Muscle layer of duodenum (tissue), 2 donors: ENCODE measurements around the gene TTR.

Experiments used
- H3K27ac ChIP-seq: one replicate; pipeline ENCODE4 v1.7.0; 2013; ENCODE audit warnings: mild to moderate bottlenecking, low read length
- H3K27me3 ChIP-seq: one replicate; pipeline ENCODE4 v1.7.0; 2013; ENCODE audit warnings: low read depth, mild to moderate bottlenecking, control low read depth, low read length
- H3K36me3 ChIP-seq, 2 donors: one replicate each; pipeline ENCODE4 v1.7.0; 2013; ENCODE audit warnings: low read length in 2 of 2, control low read depth in 1 of 2, mild to moderate bottlenecking in 1 of 2; ENCODE audit not compliant: insufficient read depth in 2 of 2, control insufficient read depth in 1 of 2
- H3K4me1 ChIP-seq, 2 donors: one replicate each; pipeline ENCODE4 v1.7.0; 2013; ENCODE audit warnings: low read length in 2 of 2, mild to moderate bottlenecking in 2 of 2, control low read depth in 1 of 2, moderate library complexity in 1 of 2; ENCODE audit not compliant: insufficient read depth in 2 of 2, control insufficient read depth in 1 of 2
- H3K4me3 ChIP-seq, 2 donors: one replicate each; pipeline ENCODE4 v1.7.0; 2013; ENCODE audit warnings: low read length in 2 of 2, low read depth in 1 of 2, mild to moderate bottlenecking in 1 of 2
- H3K9me3 ChIP-seq, 2 donors: one replicate each; pipeline ENCODE4 v1.7.0; 2013; ENCODE audit warnings: low read length in 2 of 2, control low read depth in 1 of 2, mild to moderate bottlenecking in 1 of 2; ENCODE audit not compliant: control insufficient read depth in 1 of 2
- donor health status: healthy.

Gene TTR

DNA sequence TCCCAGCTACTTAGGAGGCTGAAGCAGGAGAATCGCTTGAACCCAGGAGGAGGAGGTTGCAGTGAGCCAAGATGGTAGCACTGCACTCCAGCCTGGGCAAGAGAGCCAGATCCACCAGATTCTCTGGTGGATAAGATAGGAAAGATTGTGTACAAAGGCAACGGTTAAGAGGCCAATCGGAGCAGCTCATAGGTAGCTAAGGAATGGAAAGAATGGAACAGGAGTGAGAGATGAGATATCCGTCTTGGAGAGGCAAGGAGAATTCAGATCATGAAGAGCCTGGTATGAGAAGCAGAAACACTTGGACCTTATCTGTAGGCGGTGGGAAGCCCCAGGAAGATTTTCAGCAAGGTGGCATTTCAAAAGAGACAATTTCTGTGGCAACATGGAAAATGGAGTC, 27.1 kb downstream of the TTR start:
- H3K4me1 ChIP-seq = no peaks in the 10 kb centered on the region

DNA sequence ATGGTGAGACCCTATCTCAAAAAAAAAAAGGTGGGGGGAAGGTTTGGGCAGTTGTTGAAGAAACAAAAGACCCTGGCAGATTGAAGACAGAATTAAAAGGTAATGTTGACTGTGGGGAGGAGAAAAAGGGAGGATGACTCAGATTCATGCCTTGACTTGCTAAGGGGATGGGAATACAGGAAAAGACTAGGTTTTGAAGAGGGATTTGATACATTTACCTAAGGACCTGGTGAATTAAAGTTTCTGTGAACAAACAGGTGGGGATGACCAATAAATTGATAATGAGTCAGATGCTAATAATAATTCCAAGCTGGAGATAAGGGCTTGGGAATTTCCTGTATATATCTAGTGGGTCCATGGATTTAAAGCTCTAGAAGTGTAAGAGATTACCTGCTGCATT, 27.6 kb downstream of the TTR start:
- H3K27me3 ChIP-seq = no peaks in the 10 kb centered on the region
- H3K36me3 ChIP-seq = no peaks in the 10 kb centered on the region
- no peaks in the 10 kb centered on the region for H3K9me3 ChIP-seq
- no peak overlapping the region for H3K27ac ChIP-seq
- H3K4me1 ChIP-seq = no peaks in the 10 kb centered on the region
- no peak overlapping the region for H3K4me3 ChIP-seq

More for the DNA sequence above, 27.1 kb downstream of the TTR start:
- Histone ChIP-seq H3K4me3 (no peak overlapping the region), H3K27ac (no peak overlapping the region), H3K9me3 (no peaks in the 10 kb centered on the region), H3K27me3 (no peaks in the 10 kb centered on the region), H3K36me3 (no peaks in the 10 kb centered on the region)

DNA sequence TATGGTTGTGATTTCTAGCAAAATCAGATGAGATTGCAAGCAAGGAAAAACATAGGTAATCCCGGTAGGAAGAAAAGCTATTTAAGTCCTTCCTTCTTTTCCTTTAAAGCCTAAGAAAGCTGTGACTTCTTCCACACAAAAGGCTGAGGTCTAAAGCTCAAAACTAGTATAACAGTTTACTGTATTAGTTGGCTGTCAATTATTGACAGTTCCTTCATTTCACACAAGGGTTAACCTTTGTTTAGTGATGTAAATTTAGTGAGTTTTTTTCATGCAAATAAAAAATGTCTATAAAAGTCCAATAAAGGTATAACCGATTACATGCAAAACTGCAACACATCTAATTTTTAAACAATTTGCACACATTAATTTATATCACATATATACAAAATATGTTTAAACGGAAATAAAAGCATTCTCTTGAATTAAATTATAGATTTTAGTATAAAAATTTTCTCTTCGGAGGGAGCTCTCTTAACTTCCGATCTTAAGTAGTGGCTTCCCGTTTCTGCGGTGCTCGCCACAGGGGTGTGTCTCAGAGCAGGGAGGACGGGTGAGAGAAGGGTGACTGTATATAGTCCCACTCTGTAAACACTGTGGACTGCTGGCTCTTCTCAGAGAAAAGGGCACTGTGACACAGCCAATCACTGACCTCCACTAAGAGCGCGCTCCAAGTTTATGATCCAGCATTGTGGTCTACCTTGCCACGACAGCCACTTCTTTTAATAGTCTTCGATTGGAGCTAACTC, 33.4 kb downstream of the TTR start:
- no peaks in the 10 kb centered on the region for H3K9me3 ChIP-seq
- no peaks in the 10 kb centered on the region for H3K27me3 ChIP-seq
- no peak overlapping the region for H3K4me3 ChIP-seq
- no peak overlapping the region for H3K27ac ChIP-seq
- no peaks in the 10 kb centered on the region for H3K36me3 ChIP-seq
- no peaks in the 10 kb centered on the region for H3K4me1 ChIP-seq

DNA sequence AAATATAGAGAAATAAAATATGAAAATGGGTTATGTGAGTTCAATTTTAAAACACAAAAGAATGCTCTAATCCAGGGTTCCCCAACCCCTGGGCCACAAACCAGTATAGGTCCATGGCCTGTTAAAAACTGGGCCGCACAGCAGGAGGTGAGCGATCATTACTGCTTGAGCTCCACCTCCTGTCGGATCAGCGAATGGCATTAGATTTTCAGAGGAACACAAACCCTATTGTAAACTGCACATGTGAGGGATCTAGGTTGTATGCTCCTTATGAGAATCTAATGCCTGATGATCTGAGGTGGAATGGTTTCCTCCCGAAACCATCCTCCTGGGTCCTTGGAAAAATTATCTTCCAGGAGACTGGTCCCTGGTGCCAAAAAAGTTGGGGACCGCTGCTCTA, 34.7 kb downstream of the TTR start:
- Histone ChIP-seq H3K36me3 (peaks cover 0 to 8% of the 10 kb centered on the region in 2 donors), H3K27ac (no peak overlapping the region), H3K9me3 (no peaks in the 10 kb centered on the region)

DNA sequence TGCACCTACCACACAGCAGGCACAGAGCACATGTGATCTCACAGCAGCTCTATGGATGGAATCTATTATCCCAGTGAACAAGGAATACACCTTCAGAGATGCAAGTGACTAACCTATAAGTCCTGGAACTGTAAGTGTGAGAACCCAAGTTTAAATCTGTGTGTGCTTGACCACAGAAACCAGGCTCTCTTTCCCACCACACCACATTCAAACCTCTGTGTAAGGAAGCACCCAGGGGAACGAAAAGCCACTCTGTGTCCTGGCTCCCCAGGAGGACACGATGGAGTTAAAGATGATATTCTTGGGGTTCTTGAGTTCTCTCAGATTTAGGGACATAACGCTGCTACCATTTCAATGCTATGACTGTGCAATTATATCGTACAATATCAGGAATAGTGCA, 38.9 kb downstream of the TTR start:
- no peaks in the 10 kb centered on the region for H3K27me3 ChIP-seq
- H3K36me3 ChIP-seq = peaks cover 0 to 8% of the 10 kb centered on the region in 2 donors
- no peak overlapping the region for H3K4me3 ChIP-seq
- H3K27ac ChIP-seq = no peak overlapping the region
- H3K9me3 ChIP-seq = no peaks in the 10 kb centered on the region
- H3K4me1 ChIP-seq = no peaks in the 10 kb centered on the region

More for the DNA sequence above, 34.7 kb downstream of the TTR start:
- Histone ChIP-seq H3K4me3 (no peak overlapping the region), H3K27me3 (no peaks in the 10 kb centered on the region), H3K4me1 (no peaks in the 10 kb centered on the region)

DNA sequence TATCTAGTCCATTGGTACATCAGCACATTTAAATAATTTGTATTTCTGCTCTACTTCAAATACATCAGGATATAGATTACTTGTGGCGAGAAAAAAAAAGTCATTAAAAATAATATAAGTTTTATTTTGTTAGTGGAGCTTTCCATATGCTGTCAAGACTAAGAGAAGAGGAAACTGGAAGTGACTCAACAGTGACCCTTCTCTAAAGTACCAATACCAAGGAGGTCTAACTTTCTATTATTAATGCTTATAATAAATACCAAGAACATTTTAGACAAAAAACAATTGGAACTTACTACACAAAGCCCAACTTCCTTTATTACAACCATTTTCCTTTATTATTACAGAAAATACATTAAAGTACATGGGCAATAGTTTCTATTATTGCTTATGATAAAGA, 39.8 kb downstream of the TTR start:
- Histone ChIP-seq H3K4me3 (no peak overlapping the region), H3K4me1 (no peaks in the 10 kb centered on the region), H3K9me3 (no peaks in the 10 kb centered on the region), H3K36me3 (peaks cover 0 to 8% of the 10 kb centered on the region in 2 donors), H3K27ac (no peak overlapping the region), H3K27me3 (no peaks in the 10 kb centered on the region)

DNA sequence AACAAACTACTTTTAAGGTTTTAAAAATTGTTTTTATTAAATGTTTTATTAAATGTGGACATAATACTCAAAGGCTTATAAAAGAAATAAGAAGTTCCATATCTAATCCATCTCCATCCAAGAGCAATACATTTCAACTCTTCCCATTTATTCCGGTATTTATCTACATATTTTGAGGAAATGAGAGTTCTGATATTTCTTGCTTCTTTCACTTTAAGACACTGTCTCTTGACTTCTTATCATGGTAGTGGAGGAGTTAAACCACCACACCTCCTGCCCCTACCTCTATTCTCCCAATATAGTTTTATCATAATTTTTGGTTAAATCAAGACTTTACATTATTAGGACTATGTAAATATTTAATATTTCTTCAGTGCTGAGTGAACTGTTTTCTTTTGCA, 40.7 kb downstream of the TTR start:
- Histone ChIP-seq H3K4me1 (no peaks in the 10 kb centered on the region), H3K27me3 (no peaks in the 10 kb centered on the region), H3K4me3 (no peak overlapping the region), H3K9me3 (no peaks in the 10 kb centered on the region), H3K36me3 (peaks cover 0 to 8% of the 10 kb centered on the region in 2 donors), H3K27ac (no peak overlapping the region)

DNA sequence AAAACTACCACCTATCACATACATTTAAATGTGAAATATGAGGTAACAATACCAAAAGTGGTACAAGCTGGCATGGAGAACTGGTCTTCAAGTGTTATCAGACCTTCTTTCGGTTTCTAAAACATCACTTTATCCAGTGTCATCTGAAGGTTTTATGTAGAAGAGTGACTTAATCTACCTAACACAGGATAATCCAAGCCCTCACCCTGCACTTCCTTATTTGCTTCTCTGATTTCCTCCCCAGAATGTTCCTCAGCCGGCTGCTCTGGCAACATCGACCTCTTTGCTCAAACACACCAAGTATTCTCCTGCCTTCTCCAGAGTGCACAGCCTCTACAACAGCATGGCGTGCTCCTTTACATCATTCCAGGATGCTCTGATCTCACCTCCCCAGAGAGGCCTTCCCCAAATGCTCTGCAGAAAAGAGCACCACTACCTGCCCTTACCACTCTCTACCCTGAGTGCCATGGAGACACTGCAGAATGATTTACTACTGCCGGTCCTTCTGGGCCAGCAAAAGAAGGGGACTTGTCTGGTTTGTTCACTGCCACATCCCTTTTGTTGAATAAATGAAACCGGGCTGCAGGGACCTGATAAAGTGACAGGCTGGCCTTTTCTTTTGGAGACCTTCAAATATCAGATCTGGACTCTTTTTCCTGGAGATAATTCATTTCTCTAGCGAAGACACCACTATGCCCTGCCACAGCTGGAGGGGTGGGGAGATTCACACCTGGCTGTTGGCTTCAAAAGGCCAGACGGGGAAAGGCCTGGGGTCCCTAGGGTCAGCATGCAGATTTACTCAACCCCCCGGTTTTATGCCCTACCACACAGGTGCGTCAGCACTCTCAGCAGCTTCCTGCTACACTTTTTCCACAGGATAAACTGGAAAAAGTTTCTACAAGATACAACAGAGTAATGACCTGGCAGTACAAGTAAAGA, 42.0 kb downstream of the TTR start:
- H3K4me3 ChIP-seq = no peak overlapping the region
- no peaks in the 10 kb centered on the region for H3K4me1 ChIP-seq
- H3K36me3 ChIP-seq = peaks cover 0 to 8% of the 10 kb centered on the region in 2 donors
- H3K9me3 ChIP-seq = no peaks in the 10 kb centered on the region
- no peaks in the 10 kb centered on the region for H3K27me3 ChIP-seq
- H3K27ac ChIP-seq = no peak overlapping the region

DNA sequence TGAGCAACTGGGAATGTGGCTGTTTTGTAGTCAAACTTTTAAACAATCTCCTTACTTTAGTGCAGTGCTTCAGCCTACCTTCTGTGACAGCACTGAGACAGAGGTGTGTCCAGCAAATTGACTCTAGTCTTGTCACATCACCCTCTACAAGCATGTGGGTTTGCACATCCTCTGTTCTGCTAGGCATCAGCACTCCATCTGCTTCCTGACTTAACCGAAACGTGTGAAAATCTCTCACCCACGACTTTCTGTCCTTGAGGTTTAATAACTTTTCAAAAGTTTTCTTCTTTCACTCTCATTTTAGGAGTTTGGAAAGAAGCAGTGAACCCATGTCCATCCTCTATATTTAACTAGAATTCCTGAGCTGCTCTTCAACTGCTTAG, 42.6 kb downstream of the TTR start:
- Histone ChIP-seq H3K9me3 (no peaks in the 10 kb centered on the region), H3K4me3 (no peak overlapping the region), H3K27me3 (no peaks in the 10 kb centered on the region), H3K4me1 (no peaks in the 10 kb centered on the region), H3K36me3 (peaks cover 0 to 8% of the 10 kb centered on the region in 2 donors), H3K27ac (no peak overlapping the region)

DNA sequence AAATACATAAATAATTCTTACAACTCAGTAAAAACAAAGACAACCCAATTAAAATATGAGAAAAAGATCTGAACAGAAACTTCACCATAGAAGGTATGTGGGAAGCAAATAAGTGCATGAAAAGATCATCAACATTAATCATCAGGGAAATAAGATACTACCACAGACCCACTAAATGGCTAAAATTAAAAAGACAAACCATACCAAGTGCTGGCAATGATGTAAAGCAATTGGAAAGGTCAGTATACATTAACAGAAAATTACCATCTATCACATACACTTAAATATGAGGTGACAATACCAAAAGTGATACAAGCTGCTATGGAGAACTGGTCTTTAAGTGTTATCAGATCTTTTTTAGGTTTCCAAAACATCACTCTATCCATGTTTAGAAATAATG, 44.7 kb downstream of the TTR start:
- Histone ChIP-seq H3K4me3 (no peak overlapping the region), H3K27me3 (no peaks in the 10 kb centered on the region), H3K27ac (no peak overlapping the region), H3K9me3 (no peaks in the 10 kb centered on the region), H3K4me1 (no peaks in the 10 kb centered on the region), H3K36me3 (no peaks in the 10 kb centered on the region)

DNA sequence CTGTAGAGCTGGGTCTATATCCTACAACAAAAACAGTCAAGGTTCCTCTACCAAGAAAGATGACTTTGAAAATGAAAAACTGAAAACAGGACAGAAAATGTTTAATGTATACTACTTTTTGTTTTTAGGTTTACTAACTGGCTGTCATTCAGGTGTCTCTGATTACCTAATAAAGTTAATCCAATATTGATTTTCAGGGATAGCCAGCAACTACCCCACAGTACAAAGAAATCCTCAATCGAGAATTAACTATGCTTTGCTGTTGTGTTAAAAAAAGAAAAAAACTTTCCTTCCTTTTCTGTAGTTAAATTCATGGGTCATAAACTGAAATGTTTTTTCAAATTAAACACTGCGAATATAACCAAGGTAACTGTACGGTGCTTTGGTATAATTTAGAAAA, 45.8 kb downstream of the TTR start:
- Histone ChIP-seq H3K36me3 (no peaks in the 10 kb centered on the region), H3K27ac (no peak overlapping the region), H3K4me3 (no peak overlapping the region), H3K9me3 (no peaks in the 10 kb centered on the region), H3K27me3 (no peaks in the 10 kb centered on the region), H3K4me1 (no peaks in the 10 kb centered on the region)
